H9 (cell line): ENCODE data around the gene CYRIA. TPM values are rescaled to one million over a fixed set of nuclear protein-coding genes. Genes with fewer than 3 reads are reported as not detected.

ENCODE experiments used
- DNase-seq: peaks from one replicate; pipeline ENCODE4 v3.0.0-alpha.2; 2017
- H2AFZ ChIP-seq: one replicate; pipeline ENCODE4 v1.6.1; 2013; ENCODE audit warnings: mild to moderate bottlenecking, low read length, control low read depth, moderate library complexity
- H2AK5ac ChIP-seq: 2 replicates; pipeline ENCODE4 v1.6.1; 2013; ENCODE audit warnings: low read length, control low read depth, mixed read lengths; ENCODE audit not compliant: insufficient read length
- H2BK120ac ChIP-seq: one replicate; pipeline ENCODE4 v1.6.1; 2013; ENCODE audit warnings: low read depth, mild to moderate bottlenecking, low read length, control low read depth, inconsistent platforms; ENCODE audit not compliant: poor library complexity, severe bottlenecking
- H2BK12ac ChIP-seq: 2 replicates; pipeline ENCODE4 v1.6.1; 2013; ENCODE audit warnings: low read length, control low read depth, mixed read lengths, low read depth; ENCODE audit not compliant: insufficient read length
- H2BK15ac ChIP-seq: 2 replicates; pipeline ENCODE4 v1.6.1; 2013; ENCODE audit warnings: low read depth, low read length, control low read depth
- H2BK20ac ChIP-seq: one replicate; pipeline ENCODE4 v1.6.1; 2013; ENCODE audit warnings: low read depth, mild to moderate bottlenecking, low read length, control low read depth, inconsistent platforms; ENCODE audit not compliant: poor library complexity, severe bottlenecking
- H2BK5ac ChIP-seq: 2 replicates; pipeline ENCODE4 v1.6.1; 2013; ENCODE audit warnings: low read length, control low read depth, mixed read lengths; ENCODE audit not compliant: insufficient read length
- H3K14ac ChIP-seq: 2 replicates; pipeline ENCODE4 v1.6.1; 2013; ENCODE audit warnings: low read length, control low read depth; ENCODE audit not compliant: insufficient read depth
- H3K18ac ChIP-seq: 2 replicates; pipeline ENCODE4 v1.6.1; 2013; ENCODE audit warnings: low read depth, mild to moderate bottlenecking, mixed read lengths, low read length, control low read depth; ENCODE audit not compliant: insufficient read length
- H3K23ac ChIP-seq: 2 replicates; pipeline ENCODE4 v1.6.1; 2013; ENCODE audit warnings: low read length, control low read depth, mixed read lengths, low read depth; ENCODE audit not compliant: insufficient read length
- H3K23me2 ChIP-seq: 2 replicates; pipeline ENCODE4 v1.6.1; 2013; ENCODE audit warnings: low read depth, mild to moderate bottlenecking, mixed read lengths, low read length, control low read depth; ENCODE audit not compliant: insufficient read length, poor library complexity, severe bottlenecking
- H3K27ac ChIP-seq: 2 replicates; pipeline ENCODE4 v1.5.1; 2013; ENCODE audit warnings: low read length, control low read depth, mixed read lengths, low read depth; ENCODE audit not compliant: insufficient read length
- H3K27me3 ChIP-seq: 2 replicates; pipeline ENCODE4 v1.6.1; 2013; ENCODE audit warnings: low read length, control low read depth, inconsistent platforms; ENCODE audit not compliant: insufficient read depth
- H3K4ac ChIP-seq: 2 replicates; pipeline ENCODE4 v1.6.1; 2013; ENCODE audit warnings: low read depth, mild to moderate bottlenecking, control low read depth, inconsistent platforms, low read length, moderate library complexity
- H3K4me1 ChIP-seq: 2 replicates; pipeline ENCODE4 v1.6.1; 2013; ENCODE audit warnings: low read length, control low read depth, inconsistent platforms; ENCODE audit not compliant: insufficient read depth
- H3K4me2 ChIP-seq: 2 replicates; pipeline ENCODE4 v1.6.1; 2013; ENCODE audit warnings: low read length, control low read depth, mixed read lengths; ENCODE audit not compliant: insufficient read length, insufficient read depth
- H3K56ac ChIP-seq: 2 replicates; pipeline ENCODE4 v1.6.1; 2013; ENCODE audit warnings: low read depth, mild to moderate bottlenecking, mixed read lengths, low read length, control low read depth; ENCODE audit not compliant: insufficient read length
- H3K79me1 ChIP-seq: 2 replicates; pipeline ENCODE4 v1.6.1; 2013; ENCODE audit warnings: low read depth, mild to moderate bottlenecking, moderate library complexity, low read length, control low read depth, inconsistent platforms; ENCODE audit not compliant: insufficient read depth, poor library complexity, severe bottlenecking
- H3K79me2 ChIP-seq: 2 replicates; pipeline ENCODE4 v1.6.1; 2013; ENCODE audit warnings: low read length, control low read depth, inconsistent platforms; ENCODE audit not compliant: insufficient read depth
- H3K9ac ChIP-seq: 2 replicates; pipeline ENCODE4 v1.6.1; 2013; ENCODE audit warnings: low read length, control low read depth, mixed read lengths; ENCODE audit not compliant: insufficient read length; ENCODE audit errors: extremely low read depth
- H3K9me3 ChIP-seq: one replicate; pipeline ENCODE4 v1.6.1; 2013; ENCODE audit warnings: low read depth, low read length, inconsistent platforms; ENCODE audit not compliant: control insufficient read depth
- H3T11ph ChIP-seq: one replicate; pipeline ENCODE4 v1.6.1; 2013; ENCODE audit warnings: mild to moderate bottlenecking, low read length, control low read depth, inconsistent platforms
- H4K20me1 ChIP-seq: one replicate; pipeline ENCODE4 v1.6.1; 2013; ENCODE audit not compliant: control insufficient read depth, insufficient read length, insufficient read depth
- H4K5ac ChIP-seq: 2 replicates; pipeline ENCODE4 v1.6.1; 2013; ENCODE audit warnings: low read depth, mild to moderate bottlenecking, mixed read lengths, low read length, control low read depth; ENCODE audit not compliant: insufficient read length
- H4K8ac ChIP-seq: replicated peaks from 2 replicates; pipeline ENCODE4 v1.6.1; 2013; ENCODE audit warnings: low read length, control low read depth, mixed read lengths, low read depth; ENCODE audit not compliant: insufficient read length
- H4K91ac ChIP-seq: 2 replicates; pipeline ENCODE4 v1.6.1; 2013; ENCODE audit warnings: low read depth, mild to moderate bottlenecking, moderate library complexity, mixed read lengths, low read length, control low read depth; ENCODE audit not compliant: insufficient read length
- H3K27ac Mint-ChIP-seq, 3 experiments: 2 replicates in 2 of 3; 3 replicates in 1 of 3; pipeline ENCODE4 v1.8.0; 2020 to 2021; ENCODE audit warnings: mixed read lengths in 3 of 3, mild to moderate bottlenecking in 1 of 3, moderate library complexity in 1 of 3
- H3K27me3 Mint-ChIP-seq: 2 replicates; pipeline ENCODE4 v1.8.0; 2021; ENCODE audit warnings: low read depth, mild to moderate bottlenecking, moderate library complexity, mixed read lengths
- H3K36me3 Mint-ChIP-seq, 3 experiments: 2 replicates in 2 of 3; 3 replicates in 1 of 3; pipeline ENCODE4 v1.8.0; 2020 to 2021; ENCODE audit warnings: low read depth in 3 of 3, mixed read lengths in 3 of 3; ENCODE audit not compliant: insufficient read depth in 1 of 3
- H3K4me1 Mint-ChIP-seq, 2 experiments: 2 replicates each; pipeline ENCODE4 v1.8.0; 2020; ENCODE audit warnings: mixed read lengths in 2 of 2
- H3K4me3 Mint-ChIP-seq, 2 experiments: 2 replicates in 1 of 2; 3 replicates in 1 of 2; pipeline ENCODE4 v1.8.0; 2020 to 2021; ENCODE audit warnings: mild to moderate bottlenecking in 2 of 2, mixed read lengths in 2 of 2, moderate library complexity in 1 of 2
- H3K9me3 Mint-ChIP-seq, 2 experiments: 2 replicates in 1 of 2; 3 replicates in 1 of 2; pipeline ENCODE4 v1.8.0; 2020; ENCODE audit warnings: mild to moderate bottlenecking in 2 of 2, mixed read lengths in 2 of 2, moderate library complexity in 1 of 2
- CTCF ChIP-seq: fragments of 200-600 bp; sonication (generic); conservative IDR thresholded peaks from 3 replicates; pipeline ENCODE4 v1.8.0; 2021; ENCODE audit warnings: antibody characterized with exemption, mild to moderate bottlenecking
- WGBS: extraction: QIAGEN DNeasy Blood & Tissue Kit; methylation state at CpG from one replicate; pipeline ENCODE4 v1.1.7; 2013; ENCODE audit warnings: missing lambda C conversion rate, low lambda C conversion rate, mixed read lengths; ENCODE audit not compliant: insufficient read length; ENCODE audit errors: extremely low coverage; 5-methylcytosine and 5-hydroxymethylcytosine counted together
- total RNA-seq: library from RNA; stranded (reverse); gene quantifications from 2 replicates; pipeline ENCODE4 v1.2.1, GENCODE V29; 2021

Gene CYRIA
- total RNA-seq, 1 experiment from 2014 or later = 2.3 TPM

- Histone ChIP-seq H3K79me2 (no peaks in the 10 kb centered on the region), H3K4me2 (no peak overlapping the region), H3K4me1 (no peaks in the 10 kb centered on the region), H3K9me3 (no peaks in the 10 kb centered on the region), H4K91ac (no peak overlapping the region), H3K23me2 (no peaks in the 10 kb centered on the region), H3K27me3 (no peaks in the 10 kb centered on the region), H4K5ac (no peak overlapping the region), H2BK12ac (no peak overlapping the region), H3T11ph (no peak overlapping the region), H4K8ac (no peak overlapping the region), H3K14ac (no peak overlapping the region), H3K56ac (no peak overlapping the region), H2BK5ac (no peak overlapping the region), H4K20me1 (no peaks in the 10 kb centered on the region), H3K27ac (no peak overlapping the region), H3K79me1 (no peaks in the 10 kb centered on the region), H2BK120ac (no peak overlapping the region), H3K9ac (no peak overlapping the region), H3K18ac (no peak overlapping the region), H2AFZ (no peak overlapping the region), H3K23ac (no peak overlapping the region), H3K4ac (no peak overlapping the region), H2BK15ac (no peak overlapping the region), H2AK5ac (no peak overlapping the region), H2BK20ac (no peak overlapping the region)
- H3K4me1 Mint-ChIP-seq = no peaks in the 10 kb centered on the region
- no peaks in the 10 kb centered on the region for H3K36me3 Mint-ChIP-seq
- no peak overlapping the region for H3K27ac Mint-ChIP-seq
- no CpG with 5 or more reads among the region's 5 CpGs for WGBS
- no peak for DNase-seq
- H3K4me3 Mint-ChIP-seq = no peak overlapping the region
- H3K9me3 Mint-ChIP-seq = no peaks in the 10 kb centered on the region
- H3K27me3 Mint-ChIP-seq = no peaks in the 10 kb centered on the region
- no peak for TF ChIP-seq CTCF
Observed at GRCh38 chr2:16707014-16707623, 41.5 kb upstream of the CYRIA start.
